Prostate gland (tissue), 2 donors: Measurements from ENCODE around the gene FAM240B. TPM values are rescaled to one million over a fixed set of nuclear protein-coding genes. Genes with fewer than 3 reads are reported as not detected.

Experiments used
- DNase-seq: peaks from one replicate; pipeline ENCODE4 v3.0.0-alpha.2; 2019; ENCODE audit warnings: low spot score
- H3K27ac ChIP-seq, 2 donors: fragments of 200-600 bp; sonication (generic); 2 replicates each; pipeline ENCODE4 v1.5.1; 2017 to 2019
- H3K27me3 ChIP-seq: fragments of 200-600 bp; sonication (generic); replicated peaks from 2 replicates; pipeline ENCODE4 v1.5.1; 2019; ENCODE audit not compliant: insufficient read depth
- H3K36me3 ChIP-seq, 2 donors: fragments of 200-600 bp; sonication (generic); 1 replicate in 1 of 2; 2 replicates in 1 of 2; pipeline versions ENCODE4 v1.5.1 to v1.8.1; 2017 to 2019
- H3K4me1 ChIP-seq: fragments of 200-600 bp; sonication (generic); replicated peaks from 2 replicates; pipeline ENCODE4 v1.5.1; 2019
- H3K4me3 ChIP-seq, 2 donors: fragments of 200-600 bp; sonication (generic); 2 replicates each; pipeline ENCODE4 v1.5.1; 2017 to 2019
- H3K9me3 ChIP-seq: fragments of 200-600 bp; sonication (generic); 2 replicates; pipeline ENCODE4 v1.5.1; 2017
- POLR2A ChIP-seq: fragments of 450-650 bp; IDR thresholded peaks from one replicate; pipeline ENCODE4 v1.6.1; 2016; ENCODE audit warnings: antibody characterized with exemption, mild to moderate bottlenecking
- POLR2AphosphoS5 ChIP-seq: sonication (generic); formaldehyde crosslinking; IDR thresholded peaks from one replicate; pipeline ENCODE4 v1.6.1; 2017; ENCODE audit warnings: antibody characterized with exemption
- WGBS: methylation state at CpG from one replicate; pipeline ENCODE4 v1.1.5; 2018; 5-methylcytosine and 5-hydroxymethylcytosine counted together
- intact Hi-C: fragments of 100-400 bp; cut with DNase I; formaldehyde crosslinking; loops from one replicate; pipeline ENCODE4 v1.14.2; 2022
- total RNA-seq, 2 donors: library from RNA; depleted of rRNA; stranded (reverse); fragments of >200 nt; gene quantifications; one replicate each; pipeline ENCODE4 v1.1.0, GENCODE V29; 2016
- TF ChIP-seq, protein P1 (sequence below), 4 experiments: fragments of 200-600 bp in 2 of 4; fragments of 450-650 bp in 2 of 4; sonication (generic) in 2 of 4; IDR thresholded peaks; 1 replicate in 3 of 4; 2 replicates in 1 of 4; pipeline ENCODE4 v1.5.1; 2016 to 2019; ENCODE audit warnings: antibody characterized with exemption in 4 of 4, mild to moderate bottlenecking in 2 of 4, moderate library complexity in 2 of 4

Gene FAM240B
- total RNA-seq, 2 donors from 2014 or later, result 2.0 TPM; not detected in 1

DNA sequence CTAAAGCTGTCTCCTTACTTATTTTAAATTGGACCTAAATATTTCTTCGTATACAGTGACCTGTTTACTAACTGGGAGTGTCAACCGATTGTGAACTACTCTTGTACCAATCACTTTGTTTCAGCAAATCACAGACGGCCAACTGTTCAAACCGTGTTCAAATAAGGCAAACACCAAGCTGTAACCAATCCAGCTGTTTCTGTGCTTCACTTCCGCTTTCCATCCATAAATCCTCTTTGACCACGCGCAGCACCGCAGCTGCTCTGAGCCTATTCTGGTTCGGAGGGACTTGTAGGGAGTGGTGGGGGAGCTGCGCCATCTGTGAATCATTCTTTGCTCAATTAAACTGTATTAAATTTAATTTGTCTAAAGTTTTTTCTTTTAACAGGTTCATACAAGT, 4.8 kb upstream of the FAM240B start:
- no peaks in the 10 kb centered on the region for H3K36me3 ChIP-seq
- no peak for DNase-seq
- 77% methylated on average over 10 of the region's 10 CpGs for WGBS
- no peak for TF ChIP-seq POLR2AphosphoS5
- TF ChIP-seq, protein P1, sequence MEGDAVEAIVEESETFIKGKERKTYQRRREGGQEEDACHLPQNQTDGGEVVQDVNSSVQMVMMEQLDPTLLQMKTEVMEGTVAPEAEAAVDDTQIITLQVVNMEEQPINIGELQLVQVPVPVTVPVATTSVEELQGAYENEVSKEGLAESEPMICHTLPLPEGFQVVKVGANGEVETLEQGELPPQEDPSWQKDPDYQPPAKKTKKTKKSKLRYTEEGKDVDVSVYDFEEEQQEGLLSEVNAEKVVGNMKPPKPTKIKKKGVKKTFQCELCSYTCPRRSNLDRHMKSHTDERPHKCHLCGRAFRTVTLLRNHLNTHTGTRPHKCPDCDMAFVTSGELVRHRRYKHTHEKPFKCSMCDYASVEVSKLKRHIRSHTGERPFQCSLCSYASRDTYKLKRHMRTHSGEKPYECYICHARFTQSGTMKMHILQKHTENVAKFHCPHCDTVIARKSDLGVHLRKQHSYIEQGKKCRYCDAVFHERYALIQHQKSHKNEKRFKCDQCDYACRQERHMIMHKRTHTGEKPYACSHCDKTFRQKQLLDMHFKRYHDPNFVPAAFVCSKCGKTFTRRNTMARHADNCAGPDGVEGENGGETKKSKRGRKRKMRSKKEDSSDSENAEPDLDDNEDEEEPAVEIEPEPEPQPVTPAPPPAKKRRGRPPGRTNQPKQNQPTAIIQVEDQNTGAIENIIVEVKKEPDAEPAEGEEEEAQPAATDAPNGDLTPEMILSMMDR (IDR thresholded peaks at IDR 0.05), result no peak
- no peak for TF ChIP-seq POLR2A
- H3K9me3 ChIP-seq, result no peaks in the 10 kb centered on the region
- no peak overlapping the region for H3K27ac ChIP-seq
- H3K4me1 ChIP-seq, result no peaks in the 10 kb centered on the region
- H3K4me3 ChIP-seq, result no peak overlapping the region
- no peaks in the 10 kb centered on the region for H3K27me3 ChIP-seq
- intact Hi-C loops, result no loop called here

DNA sequence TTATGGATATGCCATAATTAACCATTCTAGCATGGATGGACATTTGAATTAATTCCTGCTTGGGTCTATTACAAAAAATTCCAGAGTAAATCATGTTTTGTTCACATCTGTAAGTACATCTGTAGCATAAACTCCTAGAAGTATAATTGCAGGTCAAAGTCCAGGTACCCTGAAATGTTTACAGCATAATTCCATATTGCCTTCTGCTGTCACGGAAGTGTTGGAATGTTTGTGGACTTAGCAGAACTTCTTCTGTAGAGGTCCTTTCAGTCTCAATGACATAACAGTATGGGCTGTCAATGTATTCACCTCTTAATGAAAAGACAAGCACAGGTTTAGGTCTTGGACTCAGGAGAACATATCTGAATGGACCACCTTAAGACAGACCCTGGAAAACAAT, 1.8 kb downstream of the FAM240B start:
- Histone ChIP-seq H3K4me3 (no peak overlapping the region), H3K9me3 (no peaks in the 10 kb centered on the region), H3K27me3 (no peaks in the 10 kb centered on the region), H3K27ac (no peak overlapping the region), H3K4me1 (no peaks in the 10 kb centered on the region), H3K36me3 (no peaks in the 10 kb centered on the region)
- DNase-seq, result no peak
- TF ChIP-seq POLR2A (no peak), POLR2AphosphoS5 (no peak)
- TF ChIP-seq, protein P1 (IDR thresholded peaks at IDR 0.05), result no peak
- intact Hi-C loops, result no loop called here
- 96% methylated on average over 1 of the region's 1 CpG for WGBS

DNA sequence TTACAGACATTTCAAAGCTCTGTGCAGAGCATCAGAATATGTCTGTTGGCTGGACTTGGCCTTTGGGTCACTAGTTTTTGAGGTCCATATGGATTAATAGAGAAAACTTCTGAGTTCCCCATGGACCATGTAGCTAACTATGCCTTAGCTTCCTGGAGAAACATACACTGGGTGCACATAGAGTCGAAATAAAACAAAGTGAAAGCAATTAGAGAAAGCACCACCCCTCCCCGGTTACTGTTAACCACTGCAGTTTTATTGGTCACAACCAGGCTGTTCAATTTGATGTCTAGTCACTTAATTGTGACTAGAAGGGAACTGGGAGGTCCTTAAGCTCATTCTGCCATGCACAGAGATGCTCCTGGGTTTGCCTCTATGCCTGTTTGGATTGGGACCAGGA, 4.2 kb downstream of the FAM240B start:
- Histone ChIP-seq H3K9me3 (no peaks in the 10 kb centered on the region), H3K27ac (no peak overlapping the region), H3K27me3 (no peaks in the 10 kb centered on the region), H3K4me3 (no peak overlapping the region), H3K4me1 (no peaks in the 10 kb centered on the region), H3K36me3 (no peaks in the 10 kb centered on the region)
- intact Hi-C loops, result no loop called here
- DNase-seq, result no peak
- 11% methylated on average over 2 of the region's 2 CpGs for WGBS
- TF ChIP-seq POLR2A (no peak), POLR2AphosphoS5 (no peak)
- TF ChIP-seq, protein P1 (IDR thresholded peaks at IDR 0.05), result no peak

DNA sequence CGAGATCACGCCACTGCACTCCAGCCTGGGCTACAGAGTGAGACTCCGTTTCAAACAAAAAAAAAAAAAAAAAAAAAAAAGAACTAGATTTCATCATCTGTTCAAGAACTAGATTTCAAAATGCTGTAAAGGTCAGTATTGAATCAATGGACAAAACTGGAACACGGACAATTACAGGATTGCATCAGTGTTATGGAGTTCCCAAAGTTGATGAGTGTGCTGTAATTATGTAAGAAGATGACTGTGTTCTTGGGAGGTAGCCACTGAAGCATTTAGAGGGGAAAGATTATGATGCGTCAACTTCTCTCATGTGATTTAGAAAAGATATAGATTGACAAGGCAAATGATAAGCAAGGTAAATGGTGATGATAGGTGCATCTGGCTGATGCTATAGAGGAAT, 6.5 kb downstream of the FAM240B start:
- H3K9me3 ChIP-seq, result no peaks in the 10 kb centered on the region
- H3K4me1 ChIP-seq, result no peaks in the 10 kb centered on the region
- TF ChIP-seq, protein P1 (IDR thresholded peaks at IDR 0.05), result no peak
- TF ChIP-seq POLR2AphosphoS5 (no peak), POLR2A (no peak)
- no peaks in the 10 kb centered on the region for H3K27me3 ChIP-seq
- WGBS, result 37% methylated on average over 5 of the region's 5 CpGs
- no peak overlapping the region for H3K27ac ChIP-seq
- H3K4me3 ChIP-seq, result no peak overlapping the region
- no peaks in the 10 kb centered on the region for H3K36me3 ChIP-seq
- no peak for DNase-seq
- intact Hi-C loops, result no loop called here

DNA sequence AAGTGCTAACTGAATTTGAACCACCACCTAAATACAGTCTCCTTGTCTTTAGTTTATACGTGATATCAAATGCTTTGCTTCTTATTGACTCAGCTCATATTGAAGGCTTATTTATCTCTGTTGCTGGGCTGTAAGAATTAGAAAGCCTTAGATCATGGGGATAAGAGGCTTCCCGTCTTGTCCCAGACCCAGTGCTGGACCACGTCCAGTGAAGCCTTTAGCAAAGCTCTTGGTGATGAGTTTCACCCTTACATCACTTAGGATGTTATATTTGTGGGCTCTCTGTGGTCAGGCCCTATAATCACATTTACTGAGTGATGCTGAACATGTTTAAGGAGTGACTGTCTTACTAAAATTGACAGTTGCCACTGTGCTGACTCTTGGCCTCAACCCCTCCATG, 11.2 kb downstream of the FAM240B start:
- intact Hi-C loops, result no loop called here
- Histone ChIP-seq H3K27me3 (no peaks in the 10 kb centered on the region), H3K27ac (no peak overlapping the region), H3K4me3 (no peak overlapping the region), H3K36me3 (no peaks in the 10 kb centered on the region), H3K9me3 (no peaks in the 10 kb centered on the region), H3K4me1 (no peaks in the 10 kb centered on the region)
- TF ChIP-seq POLR2A (no peak), POLR2AphosphoS5 (no peak)
- TF ChIP-seq, protein P1 (IDR thresholded peaks at IDR 0.05), result no peak
- DNase-seq, result no peak
- 41% methylated on average over 3 of the region's 3 CpGs for WGBS
